ENCODE measurements around the gene CAMK2N1. TPM values are rescaled to one million over a fixed set of nuclear protein-coding genes. Genes with fewer than 3 reads are reported as not detected.

CAMK2N1 gene
- total and polyA plus RNA-seq, 2 of the 13 experiments (the other 11 are each of a cell fraction or from before 2014, with no cell fraction given): 38.0 to 38.6 TPM

DNA sequence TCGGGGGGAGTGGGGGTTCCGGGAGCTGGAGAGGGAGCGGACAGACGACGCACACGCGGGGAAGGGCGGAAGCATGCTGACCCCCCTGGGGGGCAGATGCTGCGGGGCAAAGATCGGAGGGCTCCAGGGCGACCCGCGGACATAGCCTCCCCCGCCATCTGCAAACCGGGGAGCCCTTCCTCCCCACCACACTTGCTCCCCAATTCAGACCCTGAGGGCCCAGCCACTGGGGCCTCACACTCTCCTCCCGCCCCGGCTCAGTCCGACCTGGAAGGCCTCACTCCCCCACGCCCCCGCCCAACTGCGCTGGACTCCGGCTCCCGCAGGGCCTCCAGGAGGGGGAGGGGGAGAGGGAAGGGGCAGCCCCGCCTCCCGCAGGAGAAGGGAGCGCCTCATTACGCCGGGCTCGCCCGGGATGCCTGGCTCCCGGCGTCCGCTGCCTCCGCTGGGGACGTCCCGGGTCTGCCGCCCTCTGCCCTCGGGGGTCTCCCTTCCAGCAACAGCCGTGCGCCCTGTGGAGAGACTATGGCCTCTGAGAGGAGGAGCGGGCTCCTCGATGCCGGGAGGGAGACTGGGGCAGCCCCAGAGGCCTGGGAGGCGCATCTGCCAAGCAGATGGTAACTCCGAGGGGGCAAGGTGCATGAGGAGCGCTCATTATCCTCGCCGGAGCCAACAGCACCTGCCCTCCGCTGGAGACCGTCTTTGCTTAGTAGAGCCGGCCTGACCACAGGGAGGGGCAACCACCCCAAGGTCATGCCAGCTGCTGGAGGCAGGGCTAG is 636 bp upstream of the CAMK2N1 start (continued):
- TF ChIP-seq, protein P1, sequence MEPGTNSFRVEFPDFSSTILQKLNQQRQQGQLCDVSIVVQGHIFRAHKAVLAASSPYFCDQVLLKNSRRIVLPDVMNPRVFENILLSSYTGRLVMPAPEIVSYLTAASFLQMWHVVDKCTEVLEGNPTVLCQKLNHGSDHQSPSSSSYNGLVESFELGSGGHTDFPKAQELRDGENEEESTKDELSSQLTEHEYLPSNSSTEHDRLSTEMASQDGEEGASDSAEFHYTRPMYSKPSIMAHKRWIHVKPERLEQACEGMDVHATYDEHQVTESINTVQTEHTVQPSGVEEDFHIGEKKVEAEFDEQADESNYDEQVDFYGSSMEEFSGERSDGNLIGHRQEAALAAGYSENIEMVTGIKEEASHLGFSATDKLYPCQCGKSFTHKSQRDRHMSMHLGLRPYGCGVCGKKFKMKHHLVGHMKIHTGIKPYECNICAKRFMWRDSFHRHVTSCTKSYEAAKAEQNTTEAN (CRISPR knock-in tag; conservative IDR thresholded peaks at IDR 0.05): peak; percentile 36; the same call in 1 of the 2 replicates
- no peak for TF ChIP-seq FOXJ3 (CRISPR knock-in tag; IDR thresholded peaks at IDR 0.05; ENCODE audit: borderline replicate concordance)
- peak; percentile 43 for TF ChIP-seq NCOA2 (CRISPR knock-in tag; IDR thresholded peaks at IDR 0.05)
- TF ChIP-seq, protein P2, sequence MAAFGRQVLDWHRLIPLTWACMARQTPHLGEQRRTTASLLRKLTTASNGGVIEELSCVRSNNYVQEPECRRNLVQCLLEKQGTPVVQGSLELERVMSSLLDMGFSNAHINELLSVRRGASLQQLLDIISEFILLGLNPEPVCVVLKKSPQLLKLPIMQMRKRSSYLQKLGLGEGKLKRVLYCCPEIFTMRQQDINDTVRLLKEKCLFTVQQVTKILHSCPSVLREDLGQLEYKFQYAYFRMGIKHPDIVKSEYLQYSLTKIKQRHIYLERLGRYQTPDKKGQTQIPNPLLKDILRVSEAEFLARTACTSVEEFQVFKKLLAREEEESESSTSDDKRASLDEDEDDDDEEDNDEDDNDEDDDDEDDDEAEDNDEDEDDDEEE (CRISPR knock-in tag; IDR thresholded peaks at IDR 0.05): 0 out of 2 replicates have a peak, but pooled peaks have one; percentile 58
- TF ChIP-seq ERF (CRISPR knock-in tag; IDR thresholded peaks at IDR 0.05): peak; percentile 76
- peak; percentile 41 for TF ChIP-seq HMG20A (CRISPR knock-in tag; IDR thresholded peaks at IDR 0.05; ENCODE audit: borderline replicate concordance)
- TF ChIP-seq ZNF850 (CRISPR knock-in tag; conservative IDR thresholded peaks at IDR 0.05): no peak
- TF ChIP-seq, protein P3, sequence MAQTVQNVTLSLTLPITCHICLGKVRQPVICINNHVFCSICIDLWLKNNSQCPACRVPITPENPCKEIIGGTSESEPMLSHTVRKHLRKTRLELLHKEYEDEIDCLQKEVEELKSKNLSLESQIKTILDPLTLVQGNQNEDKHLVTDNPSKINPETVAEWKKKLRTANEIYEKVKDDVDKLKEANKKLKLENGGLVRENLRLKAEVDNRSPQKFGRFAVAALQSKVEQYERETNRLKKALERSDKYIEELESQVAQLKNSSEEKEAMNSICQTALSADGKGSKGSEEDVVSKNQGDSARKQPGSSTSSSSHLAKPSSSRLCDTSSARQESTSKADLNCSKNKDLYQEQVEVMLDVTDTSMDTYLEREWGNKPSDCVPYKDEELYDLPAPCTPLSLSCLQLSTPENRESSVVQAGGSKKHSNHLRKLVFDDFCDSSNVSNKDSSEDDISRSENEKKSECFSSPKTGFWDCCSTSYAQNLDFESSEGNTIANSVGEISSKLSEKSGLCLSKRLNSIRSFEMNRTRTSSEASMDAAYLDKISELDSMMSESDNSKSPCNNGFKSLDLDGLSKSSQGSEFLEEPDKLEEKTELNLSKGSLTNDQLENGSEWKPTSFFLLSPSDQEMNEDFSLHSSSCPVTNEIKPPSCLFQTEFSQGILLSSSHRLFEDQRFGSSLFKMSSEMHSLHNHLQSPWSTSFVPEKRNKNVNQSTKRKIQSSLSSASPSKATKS (CRISPR knock-in tag; IDR thresholded peaks at IDR 0.05): no peak; the same call in 1 of the 2 replicates
- TF ChIP-seq FOXO1 (CRISPR knock-in tag; IDR thresholded peaks at IDR 0.05): no peak
- TF ChIP-seq, protein P4, sequence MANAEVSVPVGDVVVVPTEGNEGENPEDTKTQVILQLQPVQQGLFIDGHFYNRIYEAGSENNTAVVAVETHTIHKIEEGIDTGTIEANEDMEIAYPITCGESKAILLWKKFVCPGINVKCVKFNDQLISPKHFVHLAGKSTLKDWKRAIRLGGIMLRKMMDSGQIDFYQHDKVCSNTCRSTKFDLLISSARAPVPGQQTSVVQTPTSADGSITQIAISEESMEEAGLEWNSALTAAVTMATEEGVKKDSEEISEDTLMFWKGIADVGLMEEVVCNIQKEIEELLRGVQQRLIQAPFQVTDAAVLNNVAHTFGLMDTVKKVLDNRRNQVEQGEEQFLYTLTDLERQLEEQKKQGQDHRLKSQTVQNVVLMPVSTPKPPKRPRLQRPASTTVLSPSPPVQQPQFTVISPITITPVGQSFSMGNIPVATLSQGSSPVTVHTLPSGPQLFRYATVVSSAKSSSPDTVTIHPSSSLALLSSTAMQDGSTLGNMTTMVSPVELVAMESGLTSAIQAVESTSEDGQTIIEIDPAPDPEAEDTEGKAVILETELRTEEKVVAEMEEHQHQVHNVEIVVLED (CRISPR knock-in tag; IDR thresholded peaks at IDR 0.05; ENCODE audit: borderline replicate concordance): peak; percentile 13
- TF ChIP-seq PHF8 (CRISPR knock-in tag; IDR thresholded peaks at IDR 0.05): peak; percentile 81
- TF ChIP-seq MAF1 (CRISPR knock-in tag; IDR thresholded peaks at IDR 0.05; ENCODE audit: borderline replicate concordance): peak; percentile 48; the same call in 1 of the 2 replicates
- no peak; the same call in none of the 2 replicates for TF ChIP-seq ZNF329 (CRISPR knock-in tag; IDR thresholded peaks at IDR 0.05; ENCODE audit: low read depth)
- peak; percentile 25; the same call in 1 of the 2 replicates for TF ChIP-seq ZNF761 (CRISPR knock-in tag; conservative IDR thresholded peaks at IDR 0.05)
- TF ChIP-seq ZFX (CRISPR knock-in tag; IDR thresholded peaks at IDR 0.05; ENCODE audit: low read depth): peak; percentile 93
- TF ChIP-seq ZNF777 (CRISPR knock-in tag; IDR thresholded peaks at IDR 0.05): peak; percentile 73
- peak in 1 of 2 experiments; percentile 68; a peak in 1 of 4 replicates for TF ChIP-seq EP300 (IDR thresholded peaks at IDR 0.05; ENCODE audit: low read depth in 2 of 2, low read length in 2 of 2)
- TF ChIP-seq EP300 (CRISPR knock-in tag; IDR thresholded peaks at IDR 0.05; ENCODE audit: borderline replicate concordance): no peak; the same call in 1 of the 2 replicates
- TF ChIP-seq, protein P5, sequence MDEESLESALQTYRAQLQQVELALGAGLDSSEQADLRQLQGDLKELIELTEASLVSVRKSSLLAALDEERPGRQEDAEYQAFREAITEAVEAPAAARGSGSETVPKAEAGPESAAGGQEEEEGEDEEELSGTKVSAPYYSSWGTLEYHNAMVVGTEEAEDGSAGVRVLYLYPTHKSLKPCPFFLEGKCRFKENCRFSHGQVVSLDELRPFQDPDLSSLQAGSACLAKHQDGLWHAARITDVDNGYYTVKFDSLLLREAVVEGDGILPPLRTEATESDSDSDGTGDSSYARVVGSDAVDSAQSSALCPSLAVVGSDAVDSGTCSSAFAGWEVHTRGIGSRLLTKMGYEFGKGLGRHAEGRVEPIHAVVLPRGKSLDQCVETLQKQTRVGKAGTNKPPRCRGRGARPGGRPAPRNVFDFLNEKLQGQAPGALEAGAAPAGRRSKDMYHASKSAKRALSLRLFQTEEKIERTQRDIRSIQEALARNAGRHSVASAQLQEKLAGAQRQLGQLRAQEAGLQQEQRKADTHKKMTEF (CRISPR knock-in tag; IDR thresholded peaks at IDR 0.05): peak; percentile 98
- peak; percentile 70 for TF ChIP-seq IRF2 (CRISPR knock-in tag; IDR thresholded peaks at IDR 0.05)
- peak; percentile 96; the same call in 1 of the 2 replicates for TF ChIP-seq SNAI1 (CRISPR knock-in tag; IDR thresholded peaks at IDR 0.05; ENCODE audit: borderline replicate concordance)
- TF ChIP-seq SNRNP70 (IDR thresholded peaks at IDR 0.05; ENCODE audit: low read depth, low read length): no peak
